Colonic mucosa (tissue), 4 donors: ENCODE results near the gene CPLX1. TPM values are rescaled to one million over a fixed set of nuclear protein-coding genes. Genes with fewer than 3 reads are reported as not detected.

Experiments
- DNase-seq: peaks from one replicate; pipeline ENCODE4 v3.0.0-alpha.2; 2020
- H3K27ac ChIP-seq: fragments of 200-600 bp; one replicate; pipeline ENCODE4 v1.8.0; 2021
- H3K27me3 ChIP-seq: fragments of 200-600 bp; one replicate; pipeline ENCODE4 v1.8.0; 2021
- H3K36me3 ChIP-seq: fragments of 200-600 bp; one replicate; pipeline ENCODE4 v1.8.0; 2021
- H3K4me1 ChIP-seq: fragments of 200-600 bp; one replicate; pipeline ENCODE4 v1.8.0; 2021; ENCODE audit warnings: mild to moderate bottlenecking
- H3K4me3 ChIP-seq: fragments of 200-600 bp; one replicate; pipeline ENCODE4 v1.8.0; 2021
- H3K9ac ChIP-seq, 2 donors: one replicate each; pipeline ENCODE4 v1.7.0; 2013; ENCODE audit warnings: control low read depth in 2 of 2, low read depth in 2 of 2, low read length in 2 of 2
- H3K9me3 ChIP-seq: fragments of 200-600 bp; one replicate; pipeline ENCODE4 v1.8.0; 2021
- intact Hi-C: fragments of 100-400 bp; cut with DNase I; formaldehyde crosslinking; loops from one replicate; pipeline ENCODE4 v1.14.1; 2022
- total RNA-seq, 2 donors: library from RNA; stranded (reverse); fragmentation: NEBNext Ultra II Directional in 1 of 2; extraction: Animal tissue kit (Norgen Biotek cat#: 25700) in 1 of 2; gene quantifications; one replicate each; pipeline ENCODE4 v1.2.1, GENCODE V29; 2021
- TF ChIP-seq, protein P1 (sequence below): fragments of 200-600 bp; IDR thresholded peaks from one replicate; pipeline ENCODE4 v1.8.0; 2022; ENCODE audit warnings: antibody characterized with exemption, mild to moderate bottlenecking
- donor health status: healthy.
- donor health status: DM: no; HTN: no; CAD: no.
- donor health status: DM: no; HTN: no; CAD: no.

The CPLX1 gene
- total RNA-seq, 2 donors from 2014 or later: 2.7 to 16.5 TPM

DNA sequence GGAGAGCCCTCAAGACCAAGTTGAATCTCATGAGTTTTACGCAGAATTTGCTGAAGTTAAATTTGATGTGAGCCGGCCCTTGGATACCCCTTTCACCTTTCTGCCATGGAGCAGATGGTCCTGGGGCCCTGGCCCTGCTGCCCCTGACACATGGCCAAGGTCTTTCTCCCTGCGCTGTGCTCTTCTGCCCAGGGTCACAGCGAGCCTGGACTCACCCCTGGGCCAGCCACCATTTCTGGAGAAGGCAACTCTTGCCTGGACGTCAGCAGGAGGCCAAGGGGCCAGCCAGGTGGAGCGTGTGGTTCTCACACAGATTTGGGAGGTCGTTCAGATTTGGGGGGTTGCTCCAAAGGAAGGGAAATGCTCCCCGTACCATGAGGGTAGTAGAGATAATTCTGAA is 90.3 kb downstream of the CPLX1 start:
- Histone ChIP-seq H3K9ac (no peak overlapping the region), H3K36me3 (peaks cover 27% of the 10 kb centered on the region), H3K4me1 (no peaks in the 10 kb centered on the region), H3K27me3 (no peaks in the 10 kb centered on the region), H3K9me3 (no peaks in the 10 kb centered on the region), H3K27ac (no peak overlapping the region), H3K4me3 (no peak overlapping the region)
- no peak for DNase-seq
- TF ChIP-seq, protein P1, sequence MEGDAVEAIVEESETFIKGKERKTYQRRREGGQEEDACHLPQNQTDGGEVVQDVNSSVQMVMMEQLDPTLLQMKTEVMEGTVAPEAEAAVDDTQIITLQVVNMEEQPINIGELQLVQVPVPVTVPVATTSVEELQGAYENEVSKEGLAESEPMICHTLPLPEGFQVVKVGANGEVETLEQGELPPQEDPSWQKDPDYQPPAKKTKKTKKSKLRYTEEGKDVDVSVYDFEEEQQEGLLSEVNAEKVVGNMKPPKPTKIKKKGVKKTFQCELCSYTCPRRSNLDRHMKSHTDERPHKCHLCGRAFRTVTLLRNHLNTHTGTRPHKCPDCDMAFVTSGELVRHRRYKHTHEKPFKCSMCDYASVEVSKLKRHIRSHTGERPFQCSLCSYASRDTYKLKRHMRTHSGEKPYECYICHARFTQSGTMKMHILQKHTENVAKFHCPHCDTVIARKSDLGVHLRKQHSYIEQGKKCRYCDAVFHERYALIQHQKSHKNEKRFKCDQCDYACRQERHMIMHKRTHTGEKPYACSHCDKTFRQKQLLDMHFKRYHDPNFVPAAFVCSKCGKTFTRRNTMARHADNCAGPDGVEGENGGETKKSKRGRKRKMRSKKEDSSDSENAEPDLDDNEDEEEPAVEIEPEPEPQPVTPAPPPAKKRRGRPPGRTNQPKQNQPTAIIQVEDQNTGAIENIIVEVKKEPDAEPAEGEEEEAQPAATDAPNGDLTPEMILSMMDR: no peak
- intact Hi-C loops: no loop called here

Other genes with a start within 250 kb of the CPLX1 start
- gene TMEM271, start 249.8 kb downstream of the CPLX1 start, total RNA-seq: not detected
- gene PDE6B, start 200.6 kb downstream of the CPLX1 start, total RNA-seq: 1 to 10 TPM; 1.2 to 2.3 TPM
- 100 to 1,000 TPM; 416 to 553 TPM for gene ATP5ME, start 151.9 kb downstream of the CPLX1 start, total RNA-seq
- gene MYL5, start 151.6 kb downstream of the CPLX1 start, total RNA-seq: 10 to 100 TPM; 17.3 to 53.6 TPM
- 1 to 10 TPM; 7.1 to 8.4 TPM for gene SLC49A3, start 137.0 kb downstream of the CPLX1 start, total RNA-seq
- gene PCGF3, start 120.3 kb downstream of the CPLX1 start, total RNA-seq: 10 to 100 TPM; 50.8 to 53.2 TPM
- gene GAK, start 106.2 kb upstream of the CPLX1 start, total RNA-seq: 100 to 1,000 TPM; 198 to 266 TPM
- gene TMEM175, start 106.3 kb upstream of the CPLX1 start, total RNA-seq: 10 to 100 TPM; 17.7 to 30.2 TPM
- gene DGKQ, start 147.4 kb upstream of the CPLX1 start, total RNA-seq: 10 to 100 TPM; 39.4 to 68.2 TPM
- gene IDUA, start 160.9 kb upstream of the CPLX1 start, total RNA-seq: 10 to 100 TPM; 18.8 to 22.4 TPM
- gene SLC26A1, start 167.3 kb upstream of the CPLX1 start, total RNA-seq: 1 to 10 TPM in 1 of 2 donors, under 1 TPM in 1; 0.77 to 3.8 TPM
- gene FGFRL1, start 185.5 kb upstream of the CPLX1 start, total RNA-seq: 10 to 100 TPM; 16.0 to 34.7 TPM